HG03175 (cell line): ENCODE measurements around the gene YAE1.
A peak's percentile ranks its signal among the peaks of the same experiment; 100 is the strongest.

ENCODE experiments used
- ATAC-seq: cut with Tn5 transposase; IDR thresholded peaks from one replicate; pipeline ENCODE4 v1.9.1; 2021; ENCODE audit warnings: mild to moderate bottlenecking, moderate library complexity; ENCODE audit not compliant: unreplicated experiment

The YAE1 gene

DNA sequence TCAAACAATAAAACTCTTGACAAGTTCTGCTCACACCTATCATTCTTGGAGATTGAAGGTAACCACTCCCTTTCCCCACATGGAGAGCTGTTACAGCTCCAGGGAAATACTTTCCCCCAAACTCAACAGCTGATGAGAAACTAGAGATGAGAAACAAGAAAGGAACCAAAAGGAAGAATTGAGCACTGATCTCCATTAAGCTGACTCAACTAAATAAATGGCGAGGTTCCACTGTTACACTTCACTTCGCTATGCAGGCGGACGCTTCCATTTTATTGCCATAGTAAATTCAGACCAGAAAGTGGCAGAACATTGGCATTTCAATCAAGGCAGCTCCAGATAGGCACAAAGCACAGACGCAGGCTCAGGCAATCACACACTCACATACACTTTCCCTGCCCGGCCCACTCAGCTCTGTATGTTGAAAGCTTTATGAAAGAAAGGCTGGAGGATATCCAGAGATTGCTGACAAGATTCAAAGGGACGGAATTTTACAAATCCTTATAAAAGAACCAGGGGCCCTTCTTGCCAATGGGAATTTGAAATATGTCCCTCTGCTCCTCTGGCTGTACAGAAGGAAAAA lies 11.5 kb upstream of the YAE1 start:
- ATAC-seq, result no peak

DNA sequence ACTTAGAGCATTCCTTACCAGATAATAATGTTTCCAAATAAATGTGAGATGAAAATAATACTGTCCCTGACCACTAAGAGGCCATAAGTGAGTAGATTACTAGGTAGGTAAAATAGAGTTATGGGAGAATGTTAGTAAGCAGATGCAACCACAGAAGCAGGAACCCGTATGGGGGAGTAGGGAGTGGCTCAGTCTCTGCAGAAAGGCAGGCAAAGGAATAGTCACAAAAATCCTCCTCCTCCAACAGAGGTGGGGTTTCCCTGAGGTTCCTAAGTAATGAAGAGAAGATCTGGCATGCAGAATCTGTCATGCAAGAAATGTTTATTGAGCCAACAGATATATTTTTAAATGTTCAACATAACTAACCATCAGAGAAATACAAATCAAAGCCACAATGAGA lies 9.0 kb upstream of the YAE1 start:
- no peak for ATAC-seq

DNA sequence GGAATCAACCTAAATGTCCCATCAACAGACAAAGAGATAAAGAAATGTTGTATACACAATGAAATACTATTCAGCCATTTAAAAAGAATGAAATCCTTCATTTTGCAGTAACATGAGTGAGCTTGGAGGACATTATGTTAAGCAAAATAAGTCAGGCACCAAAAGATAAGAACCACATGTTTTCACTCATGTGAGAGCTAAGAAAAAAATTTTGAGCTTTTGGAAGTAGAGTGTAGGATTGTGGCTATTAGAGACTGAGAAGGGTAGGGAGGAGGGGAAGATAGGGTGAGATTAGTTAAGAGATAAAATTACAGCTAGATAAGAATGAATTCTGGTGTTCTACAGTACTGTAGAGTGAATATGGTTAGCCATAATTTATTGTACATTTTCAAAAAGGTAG lies 8.3 kb upstream of the YAE1 start:
- ATAC-seq, result no peak

DNA sequence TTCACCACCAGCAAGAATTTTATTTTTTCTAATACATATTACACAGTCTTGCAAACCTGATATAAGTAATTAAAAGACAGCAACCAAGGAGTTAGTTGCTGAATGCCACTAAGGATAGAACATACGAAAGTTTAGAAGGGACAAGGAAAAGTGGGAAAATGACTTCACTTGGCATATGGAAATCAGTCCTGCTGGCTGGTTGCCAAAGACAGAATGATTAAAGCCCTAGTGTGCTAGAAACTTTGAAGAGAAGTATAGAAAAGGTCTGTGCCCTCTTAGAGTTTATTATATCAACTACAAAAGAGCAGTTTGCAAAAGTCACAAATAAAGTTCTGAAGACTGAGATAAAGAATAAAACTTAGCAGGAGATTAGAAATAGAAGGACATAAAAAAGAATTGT lies 5.8 kb upstream of the YAE1 start:
- no peak for ATAC-seq

DNA sequence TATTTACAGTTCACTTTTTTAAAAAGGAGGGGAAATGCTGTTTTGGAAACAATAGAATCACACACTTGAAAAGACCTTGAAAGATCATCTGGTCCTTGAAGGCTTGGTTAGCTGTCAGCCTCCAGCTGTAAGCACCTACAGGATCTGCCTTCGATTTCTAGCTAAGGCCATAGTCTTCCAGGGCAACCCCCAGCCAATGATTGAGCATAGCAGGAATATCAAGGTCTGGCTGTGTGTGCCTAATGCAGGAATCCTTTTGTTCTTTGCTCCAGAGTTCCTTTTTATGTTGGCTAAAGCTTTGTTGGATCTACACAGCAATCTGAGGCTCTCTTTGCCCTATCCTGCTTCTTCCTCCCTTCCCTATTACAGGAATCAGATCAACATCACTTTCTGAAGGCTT lies 5.2 kb upstream of the YAE1 start:
- no peak for ATAC-seq

DNA sequence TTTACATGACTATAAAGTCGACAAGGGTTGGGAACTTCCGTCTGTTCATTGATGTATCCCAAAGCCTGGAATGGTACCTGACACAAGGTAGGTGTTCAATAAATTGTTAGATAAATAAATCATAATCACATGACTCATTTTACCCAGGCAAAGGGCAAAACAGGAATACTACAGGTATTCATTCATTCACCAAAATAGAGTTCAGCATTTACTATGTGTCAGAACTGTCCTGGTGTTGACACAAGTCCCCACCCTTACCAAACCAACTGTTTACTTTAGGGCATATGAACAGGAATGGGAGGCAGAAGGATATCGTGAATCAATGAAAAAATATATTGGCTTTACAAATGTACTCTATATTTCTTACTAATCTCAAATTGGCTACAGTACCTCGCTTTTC lies 666 bp upstream of the YAE1 start:
- ATAC-seq, result no peak

DNA sequence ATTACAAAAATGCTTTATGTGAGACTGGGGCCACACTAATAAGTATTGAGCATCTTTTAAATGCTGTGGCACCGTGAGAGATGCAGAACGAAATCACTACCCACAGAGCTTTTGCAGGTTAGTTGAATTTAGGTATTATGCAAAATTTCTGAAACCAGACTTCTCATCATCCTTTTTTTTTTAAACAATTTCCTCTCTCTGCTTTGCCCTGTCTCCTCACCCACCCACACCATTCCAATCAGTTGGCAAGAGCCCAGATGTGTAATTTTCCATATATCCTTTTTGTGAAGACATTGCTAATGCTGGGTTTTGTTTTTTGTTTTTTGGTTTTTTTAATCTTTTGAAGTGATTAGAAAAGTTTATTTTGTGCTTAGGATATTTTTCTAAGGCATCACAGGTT lies 1.1 kb downstream of the YAE1 start:
- no peak for ATAC-seq

DNA sequence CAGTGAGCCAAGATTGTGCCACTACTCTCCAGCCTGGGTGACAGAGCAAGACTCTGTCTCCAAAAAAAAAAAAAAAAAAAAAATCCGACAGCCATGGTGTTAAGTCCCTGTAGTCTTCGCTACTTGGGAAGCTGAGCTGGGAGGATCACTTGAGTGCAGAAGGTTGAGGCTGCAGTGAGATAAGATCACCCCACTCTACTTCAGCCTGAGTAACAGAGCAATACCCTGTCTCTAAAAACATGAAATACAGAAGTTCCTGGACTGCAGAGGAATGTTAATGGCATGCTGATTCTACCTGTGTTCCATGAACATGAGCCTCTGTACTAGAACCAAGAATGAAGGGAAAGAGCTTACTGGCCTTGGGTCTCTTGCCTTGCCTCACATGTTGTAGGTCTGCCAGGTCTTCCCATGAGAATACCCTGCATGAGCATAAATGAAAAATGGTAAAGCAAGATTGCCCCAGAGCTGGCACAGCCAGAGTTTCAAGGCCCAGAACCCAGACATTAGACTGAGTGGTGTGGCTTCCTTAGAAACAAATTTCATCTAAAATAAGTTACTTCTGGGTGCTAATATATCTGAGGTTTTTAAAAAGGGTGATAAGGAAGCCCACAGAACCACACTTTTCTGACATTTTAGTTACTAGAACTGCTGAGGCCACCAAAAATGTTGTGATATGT lies 8.6 kb downstream of the YAE1 start:
- no peak for ATAC-seq

DNA sequence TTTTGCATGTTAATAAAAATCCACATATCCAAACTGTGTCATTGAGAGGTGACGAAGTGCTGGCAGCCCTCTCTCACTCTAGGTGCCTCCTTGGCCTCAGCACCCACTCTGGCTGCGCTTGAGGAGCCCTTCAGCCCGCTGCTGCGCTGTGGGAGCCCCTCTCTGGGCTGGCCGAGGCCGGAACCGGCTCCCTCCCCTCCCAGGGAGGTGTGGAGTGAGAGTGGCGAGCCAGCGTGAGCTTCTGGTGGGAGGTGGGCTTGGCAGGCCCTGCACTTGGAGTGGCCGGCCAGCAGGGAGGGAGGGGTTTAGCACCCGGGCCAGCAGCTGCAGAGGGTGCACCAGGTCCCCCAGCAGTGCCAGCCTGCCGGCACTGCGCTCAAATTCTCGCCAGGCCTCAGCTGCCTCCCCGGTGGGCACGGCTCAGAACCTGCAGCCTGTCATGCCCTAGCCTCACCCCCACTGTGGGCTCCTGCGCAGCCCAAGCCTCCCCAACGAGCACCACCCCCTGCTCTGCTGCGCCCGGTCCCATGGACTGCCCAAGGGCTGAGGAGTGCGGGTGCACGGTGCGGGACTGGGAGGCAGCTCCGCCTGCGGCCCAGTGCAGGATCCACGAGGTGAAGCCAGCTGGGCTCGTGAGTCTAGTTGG lies 11.1 kb downstream of the YAE1 start:
- ATAC-seq, result no peak

DNA sequence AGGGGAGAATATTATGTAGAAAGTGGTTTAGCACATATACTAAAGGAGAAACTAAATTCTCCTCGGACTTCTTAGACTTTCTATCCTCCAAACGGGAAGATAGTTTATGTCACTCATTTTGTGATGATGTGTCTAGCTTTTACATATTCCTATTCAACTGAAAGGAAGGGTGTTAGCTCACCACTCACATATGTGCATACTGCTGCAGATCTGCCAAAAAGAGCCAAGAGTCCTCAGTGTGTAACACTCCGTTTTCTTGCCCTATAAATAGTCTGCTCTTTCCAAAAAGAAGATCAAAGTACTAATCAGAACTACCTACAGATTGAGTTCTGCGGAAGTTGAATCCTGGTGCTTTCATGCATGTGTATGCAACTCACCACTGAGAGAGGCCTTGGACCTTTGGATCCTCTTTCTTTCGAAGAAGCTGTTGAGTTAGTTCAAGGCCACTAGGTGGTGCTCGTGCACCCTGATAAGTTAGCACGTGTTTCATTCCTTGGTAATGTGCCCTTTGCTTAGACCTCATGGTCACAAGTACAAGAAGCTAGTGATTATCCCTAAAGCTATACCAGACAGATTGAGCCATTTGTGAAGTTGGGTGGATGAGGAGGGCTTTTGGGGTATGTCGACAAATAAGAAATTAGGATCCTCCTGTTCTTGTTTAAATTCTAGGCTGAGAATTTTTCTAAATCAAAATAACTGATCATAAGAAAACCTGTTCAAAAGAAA lies 14.1 kb downstream of the YAE1 start:
- peak; percentile 97 for ATAC-seq

DNA sequence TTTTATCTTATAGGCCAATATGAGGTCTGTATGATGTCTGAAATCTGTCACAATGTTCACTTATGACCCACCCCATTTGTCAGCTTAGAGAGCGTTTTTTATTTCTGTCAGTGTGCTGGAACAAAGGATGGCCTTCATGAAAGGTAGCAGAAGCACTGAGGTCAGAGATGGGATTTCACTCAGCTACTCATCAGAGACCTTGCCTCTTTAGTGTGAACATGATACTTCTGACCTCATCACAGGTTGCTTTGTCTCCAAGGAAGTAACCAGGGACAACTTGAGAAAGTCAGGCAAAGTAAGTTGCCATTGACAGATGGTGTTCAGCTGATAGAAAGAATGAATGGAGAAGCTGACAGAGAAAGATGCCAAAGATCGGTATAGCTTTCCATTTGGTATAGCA lies 16.3 kb downstream of the YAE1 start:
- ATAC-seq, result no peak

DNA sequence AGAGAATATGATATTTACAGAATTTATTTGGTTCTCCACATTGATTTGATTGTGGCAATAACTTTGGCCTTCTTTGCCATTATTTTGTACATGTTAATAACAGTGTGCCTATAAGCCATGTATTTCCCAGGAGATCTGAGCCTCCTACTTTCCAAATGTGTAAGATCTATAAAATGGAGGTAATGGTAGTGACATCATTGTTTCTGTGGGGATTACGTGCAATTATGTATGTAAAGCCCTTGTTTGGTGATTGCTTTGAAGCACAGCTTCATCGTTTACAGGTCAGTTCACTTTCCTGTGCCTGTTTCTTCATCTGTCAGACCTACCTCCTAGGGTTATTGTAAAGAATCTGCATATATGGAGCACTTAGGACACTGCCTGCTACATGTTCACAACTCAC lies 17.3 kb downstream of the YAE1 start:
- no peak for ATAC-seq

DNA sequence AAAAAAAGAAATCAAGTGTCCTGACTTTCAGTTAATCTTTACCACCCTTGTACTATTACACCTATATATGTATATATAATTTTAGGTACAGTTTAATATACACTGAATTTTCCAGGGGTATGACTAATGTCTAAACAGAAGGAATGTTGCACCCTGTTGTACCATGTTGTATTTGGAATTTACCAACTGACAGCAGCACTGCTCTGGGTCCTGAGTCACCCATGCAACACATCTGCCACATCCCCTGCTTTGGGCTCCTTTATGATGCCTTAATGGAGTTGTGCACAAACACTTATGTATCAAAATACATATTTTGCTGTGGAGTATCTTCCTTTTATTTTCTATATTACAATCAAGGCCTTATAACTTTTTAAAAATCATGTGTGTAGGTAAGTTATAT lies 21.2 kb downstream of the YAE1 start:
- no peak for ATAC-seq

DNA sequence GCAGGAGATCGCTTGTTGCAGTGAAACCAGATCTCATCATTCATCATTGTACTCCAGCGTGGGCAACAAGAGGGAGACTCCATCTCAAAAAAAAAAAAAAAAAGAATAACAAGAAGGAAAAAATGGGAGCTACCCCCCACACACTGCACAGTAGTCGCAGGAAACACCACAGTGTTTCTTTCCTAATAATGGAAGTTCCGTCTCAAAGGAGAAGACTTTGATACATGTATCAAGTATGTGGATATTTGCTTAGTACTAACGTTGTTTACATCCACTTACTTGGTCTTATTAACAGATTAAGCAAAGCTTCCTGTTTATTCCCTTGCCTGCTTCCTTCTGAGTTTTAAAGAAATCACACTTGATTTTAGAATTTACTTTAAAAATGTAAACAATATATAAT lies 22.2 kb downstream of the YAE1 start:
- no peak for ATAC-seq

DNA sequence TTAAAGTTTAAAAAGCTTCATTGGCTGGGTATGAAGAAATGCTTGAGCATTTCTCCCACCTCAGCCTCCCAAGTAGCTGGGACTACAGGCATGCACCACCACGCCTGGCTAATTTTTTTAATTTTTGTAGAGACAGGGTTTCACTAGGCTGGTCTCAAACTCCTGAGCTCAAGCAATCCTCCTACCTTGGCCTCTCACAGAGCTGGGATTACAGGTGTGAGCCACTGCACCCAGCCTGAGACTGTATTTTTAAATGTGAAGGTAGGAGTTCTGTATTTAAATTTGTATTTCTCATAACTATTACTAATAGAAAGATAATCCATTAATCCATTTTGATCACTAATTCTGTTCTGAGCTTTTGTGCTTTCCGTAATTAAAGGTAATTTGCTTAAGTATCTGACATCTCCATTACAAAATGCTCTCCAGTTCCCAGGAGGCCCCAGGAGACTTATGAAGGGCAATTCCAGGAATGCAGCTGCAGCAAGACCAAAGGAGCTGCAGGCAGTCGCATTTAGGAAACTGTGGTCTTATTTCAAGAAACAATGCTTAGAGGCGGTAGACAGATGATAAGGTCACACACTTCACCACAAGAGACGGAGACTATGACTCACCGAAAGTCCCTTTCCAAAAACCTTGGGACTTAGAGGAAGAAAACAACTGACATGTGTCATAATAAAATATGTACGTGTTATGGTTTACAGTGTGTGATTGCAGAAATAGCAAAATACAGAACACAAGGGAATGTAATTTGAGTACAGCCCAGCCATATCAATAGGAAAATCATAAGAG lies 23.3 kb downstream of the YAE1 start:
- ATAC-seq, result peak; percentile 93

DNA sequence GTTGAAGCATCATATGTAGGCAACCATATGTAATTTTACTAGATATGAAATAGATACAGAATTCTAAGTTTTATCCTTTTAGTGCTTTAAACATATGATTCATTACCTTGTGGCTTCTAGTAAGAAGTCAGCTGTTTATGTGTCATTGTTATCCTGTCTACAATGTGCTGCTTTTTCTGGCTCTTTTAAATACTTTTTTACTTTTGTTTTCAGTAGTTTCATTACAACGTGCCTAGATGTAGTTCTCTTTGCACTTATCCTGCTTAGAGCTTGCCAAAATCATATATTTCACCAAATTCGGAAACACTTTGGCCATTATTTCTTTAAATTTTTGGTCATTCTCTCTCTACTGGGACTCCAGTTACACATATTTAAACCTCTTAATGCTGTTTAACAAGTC lies 26.4 kb downstream of the YAE1 start:
- no peak for ATAC-seq

DNA sequence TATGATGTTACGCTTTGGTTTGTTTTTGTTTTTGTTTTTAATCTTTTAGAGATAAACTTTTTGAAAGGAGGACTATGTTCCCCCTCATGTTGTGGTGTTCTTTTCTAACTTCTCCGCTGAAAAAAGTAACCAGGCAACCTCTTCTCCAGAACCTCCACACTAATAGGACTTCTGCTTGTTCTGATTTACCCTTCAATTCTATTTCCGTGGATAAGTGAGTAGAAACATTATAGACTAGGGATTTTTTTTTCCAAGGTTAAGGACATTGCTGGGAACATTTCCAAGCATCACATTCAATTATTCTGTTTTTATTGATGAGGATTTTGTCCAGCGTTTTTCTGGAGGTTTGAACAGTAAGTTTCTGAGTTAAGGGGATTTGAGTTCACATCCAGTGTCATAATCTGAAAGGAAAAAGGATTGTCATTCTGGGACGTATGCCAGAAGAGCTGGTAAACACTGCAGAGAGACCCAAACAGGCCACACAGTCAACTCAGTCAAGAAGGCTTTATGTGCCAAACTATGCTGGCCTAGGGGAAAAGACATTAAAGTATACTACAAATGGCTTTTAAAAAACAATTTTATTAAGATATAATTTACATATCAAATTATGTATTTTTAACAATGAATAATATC lies 28.9 kb downstream of the YAE1 start:
- no peak for ATAC-seq

DNA sequence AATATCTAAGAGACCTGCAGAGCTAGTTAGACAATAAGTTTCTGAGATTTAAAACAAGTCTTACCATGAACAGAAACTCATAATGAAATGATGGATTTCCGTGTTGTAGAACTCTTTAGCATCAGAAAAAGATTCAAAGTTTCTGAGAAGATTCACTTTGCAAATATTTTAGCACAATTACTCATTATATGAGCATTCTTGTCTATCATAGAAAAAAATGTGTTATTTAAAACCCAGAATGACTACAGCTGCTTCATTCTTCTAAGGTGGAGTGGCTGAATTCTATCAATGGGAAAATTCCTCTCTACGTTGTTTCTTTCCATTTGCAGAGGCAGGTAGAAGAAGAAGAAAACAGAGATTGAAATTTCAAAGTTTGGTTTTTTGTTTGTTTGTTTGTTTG lies 36.1 kb downstream of the YAE1 start:
- ATAC-seq, result no peak

DNA sequence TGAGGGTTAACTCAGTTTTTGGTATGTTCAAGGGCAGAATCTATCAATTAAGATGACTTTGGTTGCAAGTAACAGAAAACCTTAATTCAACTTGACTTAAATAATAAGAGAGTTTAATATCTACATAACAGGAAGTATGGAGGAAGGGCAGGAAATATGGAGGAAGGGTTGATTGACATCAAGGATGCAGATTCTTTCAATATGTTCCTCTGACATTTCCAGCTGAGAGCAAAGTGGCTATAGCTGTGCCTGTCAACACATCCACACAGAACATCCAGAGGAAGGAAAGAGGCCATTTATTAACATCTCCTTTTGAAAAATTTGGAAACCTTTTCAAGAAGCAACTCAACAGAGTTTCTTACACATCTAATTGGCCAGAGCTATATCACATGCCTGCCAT lies 37.7 kb downstream of the YAE1 start:
- ATAC-seq, result no peak

DNA sequence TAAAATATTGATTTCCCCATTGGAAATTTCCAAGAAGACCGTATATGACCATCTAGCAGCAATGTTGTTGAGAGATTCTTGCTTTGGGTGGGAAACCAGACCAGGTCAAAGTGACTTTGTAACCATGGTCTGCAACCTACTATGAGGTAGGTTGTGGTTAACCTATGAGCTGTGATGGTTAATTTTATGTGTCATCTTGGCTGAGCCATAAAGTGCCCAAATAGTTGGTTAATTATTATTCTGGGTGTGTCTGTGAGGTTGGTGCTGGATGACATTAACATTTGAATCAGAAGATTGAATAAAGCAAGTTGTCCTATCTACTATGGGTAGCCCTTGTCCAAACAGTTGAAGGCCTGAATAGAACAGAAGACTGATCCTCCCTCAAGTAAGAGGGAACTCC lies 38.9 kb downstream of the YAE1 start:
- ATAC-seq, result peak; percentile 80

DNA sequence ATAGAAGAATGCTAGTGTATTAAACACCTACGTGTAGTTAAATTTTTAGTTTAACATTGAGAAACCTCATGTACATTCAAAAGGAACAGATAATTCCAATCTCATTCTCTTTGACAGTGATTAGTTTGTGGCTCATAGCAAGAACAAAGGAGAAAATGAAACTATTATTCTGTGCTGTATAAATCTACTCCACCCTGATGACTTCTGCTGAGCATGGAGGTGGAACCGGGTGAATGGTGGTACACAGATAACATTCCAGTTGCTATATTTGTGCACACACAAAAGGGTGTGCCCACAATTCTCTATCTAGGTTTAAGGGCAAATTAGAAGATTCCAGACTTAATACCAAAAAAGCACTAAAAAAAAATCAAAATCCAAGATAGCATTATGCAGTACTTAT lies 40.1 kb downstream of the YAE1 start:
- ATAC-seq, result no peak
